Motor neuron (in vitro differentiated cells): ENCODE measurements around the gene VWA2. TPM values are rescaled to one million over a fixed set of nuclear protein-coding genes. Genes with fewer than 3 reads are reported as not detected.

Experiments used
- ATAC-seq, 8 experiments: fragments of 200-7000 bp; cut with Tn5 transposase; replicated peaks in 6 of 8; 2 replicates each; pipeline ENCODE4 v1.8.0; 2021; ENCODE audit warnings: mild to moderate bottlenecking in 8 of 8, moderate library complexity in 8 of 8
- H3K27ac ChIP-seq, 2 donors: fragments of 250-450 bp; sonication (Bioruptor Pico); 2 replicates each; pipeline ENCODE4 v1.9.0; 2021; ENCODE audit warnings: antibody characterized with exemption in 2 of 2, mild to moderate bottlenecking in 2 of 2, moderate library complexity in 1 of 2
- H3K4me1 ChIP-seq, 2 donors: fragments of 250-450 bp; sonication (Bioruptor Pico); replicated peaks in 1 of 2; 2 replicates each; pipeline ENCODE4 v1.6.1; 2021; ENCODE audit warnings: antibody characterized with exemption in 2 of 2, mild to moderate bottlenecking in 2 of 2, moderate library complexity in 1 of 2
- H3K4me3 ChIP-seq, 5 donors: fragments of 250-450 bp; sonication (Bioruptor Pico); 2 replicates each; pipeline ENCODE4 v1.9.0; 2021; ENCODE audit warnings: antibody characterized with exemption in 5 of 5, mild to moderate bottlenecking in 5 of 5, moderate library complexity in 4 of 5
- WGBS, 10 experiments: fragments of 450-650 bp; shearing (Covaris generic); methylation state at CpG; one replicate each; pipeline ENCODE4 v1.0.0; 2022; 5-methylcytosine and 5-hydroxymethylcytosine counted together
- in situ Hi-C, 9 experiments: fragments of 400-800 bp; cut with MboI; loops; one replicate each; pipeline ENCODE4 v1.15.0; 2021; ENCODE audit warnings: low sequenced_read_pairs in 9 of 9, low pct_unique_long_range_greater_than_20kb in 2 of 9; ENCODE audit not compliant: unreplicated experiment in 9 of 9
- total RNA-seq, 8 experiments: library from RNA; unstranded; fragments of 300-600 nt; gene quantifications; 2 replicates each; pipeline versions ENCODE4 v1.2.3 to v1.2.4, GENCODE V29; 2022

Gene VWA2, protein sequence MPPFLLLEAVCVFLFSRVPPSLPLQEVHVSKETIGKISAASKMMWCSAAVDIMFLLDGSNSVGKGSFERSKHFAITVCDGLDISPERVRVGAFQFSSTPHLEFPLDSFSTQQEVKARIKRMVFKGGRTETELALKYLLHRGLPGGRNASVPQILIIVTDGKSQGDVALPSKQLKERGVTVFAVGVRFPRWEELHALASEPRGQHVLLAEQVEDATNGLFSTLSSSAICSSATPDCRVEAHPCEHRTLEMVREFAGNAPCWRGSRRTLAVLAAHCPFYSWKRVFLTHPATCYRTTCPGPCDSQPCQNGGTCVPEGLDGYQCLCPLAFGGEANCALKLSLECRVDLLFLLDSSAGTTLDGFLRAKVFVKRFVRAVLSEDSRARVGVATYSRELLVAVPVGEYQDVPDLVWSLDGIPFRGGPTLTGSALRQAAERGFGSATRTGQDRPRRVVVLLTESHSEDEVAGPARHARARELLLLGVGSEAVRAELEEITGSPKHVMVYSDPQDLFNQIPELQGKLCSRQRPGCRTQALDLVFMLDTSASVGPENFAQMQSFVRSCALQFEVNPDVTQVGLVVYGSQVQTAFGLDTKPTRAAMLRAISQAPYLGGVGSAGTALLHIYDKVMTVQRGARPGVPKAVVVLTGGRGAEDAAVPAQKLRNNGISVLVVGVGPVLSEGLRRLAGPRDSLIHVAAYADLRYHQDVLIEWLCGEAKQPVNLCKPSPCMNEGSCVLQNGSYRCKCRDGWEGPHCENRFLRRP
- 1 to 10 TPM in 1 of 8 experiments, under 1 TPM in 6, not detected in 1; 0.08 to 3.3 (median 0.23) TPM for total RNA-seq

DNA sequence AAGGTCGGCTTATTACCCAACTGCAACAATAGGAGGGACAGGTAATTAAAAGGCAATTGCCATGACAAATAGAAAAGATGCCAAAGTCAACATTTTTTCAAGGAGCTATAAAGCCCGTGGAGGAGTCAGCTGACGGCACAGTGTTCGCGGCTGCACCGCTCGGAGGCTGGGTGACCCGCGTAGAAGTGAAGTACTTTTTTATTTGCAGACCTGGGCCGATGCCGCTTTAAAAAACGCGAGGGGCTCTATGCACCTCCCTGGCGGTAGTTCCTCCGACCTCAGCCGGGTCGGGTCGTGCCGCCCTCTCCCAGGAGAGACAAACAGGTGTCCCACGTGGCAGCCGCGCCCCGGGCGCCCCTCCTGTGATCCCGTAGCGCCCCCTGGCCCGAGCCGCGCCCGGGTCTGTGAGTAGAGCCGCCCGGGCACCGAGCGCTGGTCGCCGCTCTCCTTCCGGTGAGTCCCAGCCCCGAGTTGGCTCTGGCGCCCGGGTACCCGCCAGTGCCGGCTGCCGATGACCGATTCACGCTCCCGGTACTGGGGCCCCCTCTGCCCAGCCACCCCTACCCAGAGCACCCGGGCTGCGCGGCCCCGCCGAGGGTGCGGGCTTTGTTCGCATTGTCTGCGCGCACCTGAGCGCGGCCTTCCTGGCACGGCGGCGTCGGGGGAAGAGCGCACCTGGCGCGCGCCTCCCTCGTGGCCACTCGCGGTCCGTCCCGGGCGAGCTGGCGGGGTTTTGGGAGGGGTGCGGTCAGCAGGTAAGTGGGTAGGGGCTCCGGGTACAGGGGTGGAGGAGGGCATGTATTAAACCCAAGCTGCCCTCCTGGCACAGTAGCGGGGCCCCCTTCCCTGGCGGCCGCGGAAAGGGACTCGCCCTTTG, at the start of gene VWA2:
Gene VWA2 (plus strand): TSS at position 138 of the 877 bp plus-strand sequence. CDS start 9,460 bp downstream, outside the sequence.
- Histone ChIP-seq H3K4me3 (peak within 1 kb of the TSS; percentile 14 to 34 (median 27)), H3K27ac (no peak within 1 kb of the TSS), H3K4me1 (no peaks in the 10 kb centered on the region)
- WGBS, 10 experiments, result 0 to 27% (median 10%) methylated on average over 1 to 18 of the region's 79 CpGs; no CpG with 5 or more reads in 2 of the 10 experiments
- ATAC-seq, result peak; percentile 38 to 82 (median 62)
- in situ Hi-C loops, result no loop called here

DNA sequence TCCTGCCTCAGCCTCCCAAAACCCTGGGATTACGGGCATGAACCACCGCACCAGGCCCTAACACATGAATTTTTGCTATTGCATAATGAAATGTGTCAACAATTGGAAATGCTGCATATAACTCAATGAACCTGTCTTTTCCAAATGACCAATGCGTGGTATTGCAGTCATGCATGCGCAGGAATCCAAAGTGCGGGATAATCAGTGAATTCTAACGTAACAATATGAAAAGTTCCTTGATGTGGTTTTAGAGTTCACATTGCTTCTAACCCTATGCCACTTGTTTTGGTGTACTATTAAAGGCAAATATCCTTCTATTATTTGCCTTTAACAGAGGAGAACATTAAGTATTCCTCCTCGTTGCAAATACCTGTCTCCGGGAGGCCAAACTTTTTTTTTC, 49.4 kb upstream of the VWA2 start:
- H3K4me1 ChIP-seq, result no peaks in the 10 kb centered on the region
- no peak overlapping the region for H3K4me3 ChIP-seq
- H3K27ac ChIP-seq, result no peak overlapping the region
- 68 to 93% (median 85%) methylated on average over 3 to 8 of the region's 8 CpGs; no CpG with 5 or more reads in 1 of the 10 experiments for WGBS, 10 experiments
- in situ Hi-C loops, result no loop called here
- ATAC-seq, result no peak

DNA sequence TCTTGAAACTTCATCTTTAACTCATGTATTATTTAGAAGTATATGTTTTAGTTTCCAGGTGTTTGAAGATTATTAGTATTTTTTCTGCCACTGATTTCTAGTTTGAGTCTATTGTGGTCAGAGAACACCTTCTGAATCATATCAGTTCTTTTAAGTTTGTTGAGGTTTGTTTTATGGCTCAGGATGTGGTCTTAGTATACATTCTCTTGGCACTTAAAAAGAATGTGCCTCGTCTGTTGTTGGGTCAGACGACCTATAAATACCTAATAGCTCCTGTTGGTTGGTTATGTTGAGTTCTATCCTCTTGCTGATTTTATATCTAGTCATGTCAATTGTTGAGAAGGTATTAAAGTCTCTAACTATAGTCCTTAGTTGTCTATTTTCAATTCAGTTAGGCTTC, 44.0 kb upstream of the VWA2 start:
- in situ Hi-C loops, result no loop called here
- ATAC-seq, result no peak
- WGBS, 10 experiments, result 0 to 86% (median 77%) methylated on average over 1 to 2 of the region's 2 CpGs; no CpG with 5 or more reads in 3 of the 10 experiments
- Histone ChIP-seq H3K27ac (no peak overlapping the region), H3K4me3 (no peak overlapping the region), H3K4me1 (no peaks in the 10 kb centered on the region)

DNA sequence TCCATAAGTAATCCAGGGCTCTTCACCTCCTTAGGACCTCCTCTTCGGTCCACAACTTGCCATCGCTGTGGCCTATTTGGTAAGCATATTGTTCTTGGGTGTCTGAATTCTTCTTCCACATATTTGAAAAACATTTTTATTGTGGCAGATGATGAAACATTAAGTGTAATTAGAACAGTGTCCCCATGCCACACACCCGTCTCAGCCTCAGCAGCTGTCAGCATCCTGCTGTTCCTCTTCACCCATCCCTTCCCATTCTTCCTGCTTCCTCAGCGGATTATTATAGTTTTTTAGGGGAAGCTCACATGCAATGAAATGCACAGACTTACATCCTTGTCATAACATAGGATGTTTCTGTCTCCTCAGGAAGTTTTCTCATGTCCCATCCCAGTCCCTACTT, 39.8 kb upstream of the VWA2 start:
- Histone ChIP-seq H3K4me3 (no peak overlapping the region), H3K27ac (no peak overlapping the region), H3K4me1 (no peaks in the 10 kb centered on the region)
- in situ Hi-C loops, result no loop called here
- WGBS, 10 experiments, result 40 to 100% (median 90%) methylated on average over 1 to 4 of the region's 4 CpGs; no CpG with 5 or more reads in 4 of the 10 experiments
- ATAC-seq, result no peak

DNA sequence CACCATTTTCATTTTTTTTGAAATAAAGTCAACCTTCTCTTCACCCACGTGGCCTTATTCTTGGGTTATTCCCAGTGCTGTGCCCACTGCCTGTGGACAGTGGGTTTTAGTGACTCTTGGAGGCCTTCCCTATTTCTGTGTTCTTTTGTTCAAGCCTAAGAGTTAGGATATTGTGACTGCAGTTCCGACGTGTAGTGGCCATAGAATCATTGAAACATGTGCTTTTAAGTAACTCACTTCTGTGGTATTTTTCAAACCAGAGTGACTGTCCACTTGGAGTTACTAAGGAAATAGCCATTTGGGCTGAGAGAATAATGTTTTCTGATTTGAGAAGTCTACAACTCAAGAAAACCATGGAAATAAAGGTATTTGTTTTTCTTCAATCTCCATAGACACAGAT, 36.2 kb upstream of the VWA2 start:
- H3K27ac ChIP-seq, result no peak overlapping the region
- WGBS, 10 experiments, result 26 to 80% (median 75%) methylated on average over 1 to 3 of the region's 3 CpGs; no CpG with 5 or more reads in 2 of the 10 experiments
- no peak overlapping the region for H3K4me3 ChIP-seq
- no peaks in the 10 kb centered on the region for H3K4me1 ChIP-seq
- ATAC-seq, result peak in 1 of 8 experiments; percentile 82
- in situ Hi-C loops, result no loop called here

DNA sequence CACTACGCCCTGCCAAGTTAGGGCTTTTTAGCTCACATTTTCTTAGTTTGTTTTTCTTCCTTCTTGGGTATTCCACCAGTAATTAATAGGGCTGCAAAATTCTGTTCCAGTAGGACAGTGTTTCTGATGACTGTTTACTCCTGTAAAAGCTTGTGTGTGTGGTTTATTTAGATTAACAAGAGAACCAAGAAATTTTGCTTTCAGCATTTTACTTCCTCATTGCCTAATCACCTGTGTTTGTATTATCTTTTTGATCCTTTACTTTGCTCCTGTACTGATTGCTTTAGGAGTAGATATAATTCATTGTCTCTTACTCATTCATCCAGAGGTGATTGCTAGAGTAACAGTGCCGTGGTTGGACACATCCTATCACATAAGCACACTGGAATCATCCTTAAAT, 32.2 kb upstream of the VWA2 start:
- no peak for ATAC-seq
- WGBS, 10 experiments, result 40 to 100% (median 68%) methylated on average over 1 to 2 of the region's 2 CpGs
- H3K27ac ChIP-seq, result no peak overlapping the region
- H3K4me1 ChIP-seq, result no peaks in the 10 kb centered on the region
- in situ Hi-C loops, result no loop called here
- no peak overlapping the region for H3K4me3 ChIP-seq

DNA sequence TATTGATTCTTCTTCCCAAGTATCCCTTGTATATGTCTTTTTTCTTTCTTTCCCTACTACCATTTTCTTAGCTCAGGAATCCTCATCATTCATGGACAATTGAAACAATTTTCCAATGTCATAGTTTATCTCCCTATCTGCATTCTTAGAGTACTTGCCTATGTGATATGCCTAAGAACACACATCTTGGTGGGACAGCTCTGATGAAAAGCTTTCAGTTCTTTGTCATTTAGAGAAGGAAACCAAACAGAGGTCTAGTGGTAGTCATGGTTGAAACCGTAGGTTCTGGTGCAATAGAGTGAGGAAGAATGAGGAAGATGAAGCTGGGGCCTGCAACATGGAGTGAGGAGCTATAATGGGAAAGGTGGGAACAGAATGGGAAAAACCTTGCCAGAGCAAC, 31.7 kb upstream of the VWA2 start:
- no peak overlapping the region for H3K27ac ChIP-seq
- 25 to 100% (median 100%) methylated on average over 1 of the region's 1 CpG; no CpG with 5 or more reads in 6 of the 10 experiments for WGBS, 10 experiments
- no peak overlapping the region for H3K4me3 ChIP-seq
- H3K4me1 ChIP-seq, result no peaks in the 10 kb centered on the region
- in situ Hi-C loops, result no loop called here
- no peak for ATAC-seq

DNA sequence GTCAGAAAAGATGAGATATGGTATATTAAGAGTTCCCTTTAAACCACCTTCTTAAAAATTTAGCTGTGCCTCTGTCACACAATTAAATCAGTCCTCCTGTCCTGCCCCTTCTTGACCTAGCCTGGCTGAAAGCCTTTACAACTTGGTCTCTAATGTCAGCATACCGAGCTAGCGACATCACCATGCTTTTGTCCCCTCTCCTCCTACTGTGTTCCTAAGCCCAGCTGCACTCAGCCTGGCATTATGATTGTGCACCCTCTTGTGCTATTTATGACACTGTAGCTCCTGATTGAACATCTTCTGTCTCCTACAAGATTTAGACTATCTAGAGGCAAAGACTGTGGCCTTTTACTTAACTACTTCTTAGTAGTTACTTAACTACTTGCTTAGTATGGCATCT, 30.7 kb upstream of the VWA2 start:
- in situ Hi-C loops, result no loop called here
- Histone ChIP-seq H3K4me1 (no peaks in the 10 kb centered on the region), H3K27ac (no peak overlapping the region), H3K4me3 (no peak overlapping the region)
- ATAC-seq, result peak in 5 of 8 experiments; percentile 76 to 83 (median 77)
- 40 to 79% (median 60%) methylated on average over 1 to 2 of the region's 2 CpGs; no CpG with 5 or more reads in 5 of the 10 experiments for WGBS, 10 experiments

DNA sequence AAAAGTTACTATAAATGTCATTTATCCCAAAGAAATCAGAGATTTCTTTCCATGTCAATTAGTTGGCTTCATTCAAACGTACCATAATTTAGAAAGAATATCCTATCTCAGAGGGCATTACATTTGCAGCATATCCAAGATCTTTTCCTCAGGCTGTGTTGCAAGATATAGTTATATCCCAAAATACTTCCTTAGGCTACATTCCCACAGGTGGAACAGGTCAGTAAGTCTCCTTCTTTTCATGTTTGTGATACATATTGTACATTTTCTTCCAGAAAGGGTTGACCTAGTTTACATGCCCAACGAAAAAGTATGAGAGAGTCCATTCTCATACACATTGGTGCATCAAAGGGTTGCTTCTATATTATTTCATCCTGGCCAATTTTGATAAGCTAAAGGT, 26.9 kb upstream of the VWA2 start:
- no peak for ATAC-seq
- WGBS, 10 experiments, result 6 to 90% (median 67%) methylated on average over 1 to 2 of the region's 2 CpGs; no CpG with 5 or more reads in 1 of the 10 experiments
- Histone ChIP-seq H3K27ac (no peak overlapping the region), H3K4me3 (no peak overlapping the region), H3K4me1 (no peaks in the 10 kb centered on the region)
- in situ Hi-C loops, result no loop called here

DNA sequence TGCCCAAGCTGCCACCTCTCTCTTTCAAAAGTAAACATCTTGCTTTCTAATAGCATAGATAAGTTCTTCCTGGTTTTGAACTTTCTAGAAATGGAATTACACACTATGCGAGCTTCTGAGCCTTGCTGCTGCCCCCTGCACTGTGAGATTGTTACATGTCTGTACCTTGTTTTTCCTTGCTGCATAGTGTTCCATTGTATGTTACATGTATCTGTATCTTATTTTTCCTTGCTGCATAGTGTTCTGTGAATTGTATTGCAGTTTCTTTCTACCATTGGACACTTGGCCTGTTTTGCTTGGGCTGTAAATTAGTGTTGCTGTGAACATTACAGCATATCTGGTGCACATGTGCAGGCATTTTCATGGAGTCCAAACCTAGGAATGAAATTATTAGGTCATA, 24.0 kb upstream of the VWA2 start:
- no peak overlapping the region for H3K27ac ChIP-seq
- in situ Hi-C loops, result no loop called here

DNA sequence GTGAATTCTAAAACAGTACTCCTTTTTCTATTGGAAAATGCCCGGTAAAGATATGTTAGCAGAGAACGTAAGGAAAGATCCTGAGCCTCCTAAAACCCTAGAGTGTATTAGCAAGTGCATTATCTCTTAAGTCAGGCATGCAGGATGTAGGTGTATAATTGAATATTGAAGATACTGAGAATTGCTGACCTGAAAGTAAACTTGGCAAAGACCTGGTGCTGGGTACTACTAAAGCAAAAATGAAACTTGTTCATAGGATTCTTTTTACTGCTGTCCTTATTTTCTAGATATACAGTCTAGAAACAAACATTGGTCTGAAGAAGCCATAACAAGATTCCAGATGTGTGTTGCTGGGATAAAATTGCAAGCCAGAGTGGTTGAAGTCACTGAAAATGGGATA, 18.8 kb upstream of the VWA2 start:
- ATAC-seq, result no peak
- in situ Hi-C loops, result no loop called here
- no peak overlapping the region for H3K27ac ChIP-seq
- 67 to 100% (median 89%) methylated on average over 1 to 2 of the region's 2 CpGs; no CpG with 5 or more reads in 1 of the 10 experiments for WGBS, 10 experiments
- H3K4me1 ChIP-seq, result no peaks in the 10 kb centered on the region
- H3K4me3 ChIP-seq, result no peak overlapping the region

More for the DNA sequence above, 24.0 kb upstream of the VWA2 start:
- 14 to 100% (median 68%) methylated on average over 1 of the region's 1 CpG; no CpG with 5 or more reads in 4 of the 10 experiments for WGBS, 10 experiments
- no peak for ATAC-seq
- H3K4me1 ChIP-seq, result no peaks in the 10 kb centered on the region
- no peak overlapping the region for H3K4me3 ChIP-seq

DNA sequence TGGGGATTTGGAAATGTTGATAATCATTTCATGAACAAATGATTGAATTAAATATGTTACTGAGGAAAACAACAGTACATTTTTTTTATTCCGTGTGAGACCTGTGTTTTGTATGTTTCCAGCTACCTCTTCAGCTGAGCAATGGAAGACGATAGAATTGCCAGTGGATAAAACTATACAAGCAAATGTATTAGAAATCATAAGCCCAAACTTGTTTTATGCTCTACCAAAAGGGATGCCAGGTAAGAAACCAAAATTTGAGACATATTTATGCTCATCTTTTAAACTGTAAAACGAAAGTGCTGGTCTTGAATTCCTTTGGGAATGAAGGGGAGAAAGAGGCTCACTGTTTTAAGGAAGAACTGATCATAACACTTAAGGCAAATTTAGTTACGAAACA, 17.8 kb upstream of the VWA2 start:
- in situ Hi-C loops, result no loop called here
- Histone ChIP-seq H3K27ac (no peak overlapping the region), H3K4me1 (no peaks in the 10 kb centered on the region), H3K4me3 (no peak overlapping the region)
- WGBS, 10 experiments, result 20 to 100% (median 65%) methylated on average over 1 to 4 of the region's 4 CpGs; no CpG with 5 or more reads in 1 of the 10 experiments
- no peak for ATAC-seq
